ENCODE results near the gene SIDT2.
"Not testable (repeated sequence)": the region's sequence is repeated elsewhere in the genome, so short reads cannot be mapped to it uniquely, and the experiment has no call there.

Gene SIDT2

GRCh38 chr11:117202386-117203068 is 24.0 kb downstream of the SIDT2 start:
- TF ChIP-seq CTCF (IDR thresholded peaks at IDR 0.05), result no peak
- no peak for DNase-seq
- Mint-ChIP-seq H3K9me3 (no peaks in the 10 kb centered on the region), H3K4me3 (no peak overlapping the region), H3K27ac (peak overlapping the region; percentile 36), H3K36me3 (ENCODE audit: low read depth) (peaks cover 20% of the 10 kb centered on the region), H3K27me3 (ENCODE audit: low read depth, poor library complexity) (peaks cover 7% of the 10 kb centered on the region), H3K4me1 (peaks cover 79% of the 10 kb centered on the region)

GRCh38 chr11:117203069-117203407 is 24.5 kb downstream of the SIDT2 start:
- H3K9me3 Mint-ChIP-seq, result no peaks in the 10 kb centered on the region
- H3K27me3 Mint-ChIP-seq (ENCODE audit: low read depth, poor library complexity), result peaks cover 7% of the 10 kb centered on the region
- H3K36me3 Mint-ChIP-seq (ENCODE audit: low read depth), result peaks cover 20% of the 10 kb centered on the region
- peak overlapping the region; percentile 36 for H3K27ac Mint-ChIP-seq
- no peak overlapping the region for H3K4me3 Mint-ChIP-seq
- peaks cover 74% of the 10 kb centered on the region for H3K4me1 Mint-ChIP-seq
- TF ChIP-seq CTCF (IDR thresholded peaks at IDR 0.05), result no peak
- DNase-seq, result no peak

GRCh38 chr11:117204283-117205080 is 25.9 kb downstream of the SIDT2 start:
- peaks cover 20% of the 10 kb centered on the region for H3K36me3 Mint-ChIP-seq (ENCODE audit: low read depth)
- no peaks in the 10 kb centered on the region for H3K9me3 Mint-ChIP-seq
- DNase-seq, result no peak
- H3K4me1 Mint-ChIP-seq, result peaks cover 59% of the 10 kb centered on the region
- peaks cover 6% of the 10 kb centered on the region for H3K27me3 Mint-ChIP-seq (ENCODE audit: low read depth, poor library complexity)
- H3K4me3 Mint-ChIP-seq, result no peak overlapping the region
- no peak for TF ChIP-seq CTCF (IDR thresholded peaks at IDR 0.05)
- peak overlapping the region; percentile 20 for H3K27ac Mint-ChIP-seq

- no peaks in the 10 kb centered on the region for H3K9me3 Mint-ChIP-seq
- peaks cover 3% of the 10 kb centered on the region for H3K27me3 Mint-ChIP-seq (ENCODE audit: low read depth, poor library complexity)
- H3K4me1 Mint-ChIP-seq, result peaks cover 51% of the 10 kb centered on the region
- H3K27ac Mint-ChIP-seq, result no peak overlapping the region
- H3K36me3 Mint-ChIP-seq (ENCODE audit: low read depth), result peaks cover 25% of the 10 kb centered on the region
- TF ChIP-seq CTCF (IDR thresholded peaks at IDR 0.05), result no peak
- no peak overlapping the region for H3K4me3 Mint-ChIP-seq
- DNase-seq, result no peak
Observed at GRCh38 chr11:117205211-117205818, 26.8 kb downstream of the SIDT2 start.

GRCh38 chr11:117206111-117206510 is 27.6 kb downstream of the SIDT2 start:
- peaks cover 25% of the 10 kb centered on the region for H3K36me3 Mint-ChIP-seq (ENCODE audit: low read depth)
- peaks cover 43% of the 10 kb centered on the region for H3K4me1 Mint-ChIP-seq
- H3K4me3 Mint-ChIP-seq; DNase-seq; H3K9me3 Mint-ChIP-seq; H3K27me3 Mint-ChIP-seq (ENCODE audit: low read depth, poor library complexity): not testable (repeated sequence)
- peak overlapping the region; percentile 95 for H3K27ac Mint-ChIP-seq

- DNase-seq, result not testable (repeated sequence)
Observed at GRCh38 chr11:117206859-117207258, 28.3 kb downstream of the SIDT2 start.

GRCh38 chr11:117207481-117207880 is 28.9 kb downstream of the SIDT2 start:
- H3K9me3 Mint-ChIP-seq, H3K27ac Mint-ChIP-seq: not testable (repeated sequence)

More at GRCh38 chr11:117206859-117207258, 28.3 kb downstream of the SIDT2 start:
- H3K36me3 Mint-ChIP-seq (ENCODE audit: low read depth), result peaks cover 32% of the 10 kb centered on the region
- not testable (repeated sequence) for H3K4me3 Mint-ChIP-seq; H3K27me3 Mint-ChIP-seq (ENCODE audit: low read depth, poor library complexity); H3K9me3 Mint-ChIP-seq; H3K27ac Mint-ChIP-seq
- peaks cover 37% of the 10 kb centered on the region for H3K4me1 Mint-ChIP-seq

GRCh38 chr11:117208710-117209109 is 30.2 kb downstream of the SIDT2 start:
- not testable (repeated sequence) for H3K4me3 Mint-ChIP-seq; H3K27me3 Mint-ChIP-seq (ENCODE audit: low read depth, poor library complexity); H3K9me3 Mint-ChIP-seq; H3K27ac Mint-ChIP-seq; DNase-seq
- Mint-ChIP-seq H3K4me1 (peaks cover 21% of the 10 kb centered on the region), H3K36me3 (ENCODE audit: low read depth) (peaks cover 37% of the 10 kb centered on the region)

More at GRCh38 chr11:117207481-117207880, 28.9 kb downstream of the SIDT2 start:
- Mint-ChIP-seq H3K36me3 (ENCODE audit: low read depth) (peaks cover 35% of the 10 kb centered on the region), H3K4me1 (peaks cover 32% of the 10 kb centered on the region)
- DNase-seq; H3K27me3 Mint-ChIP-seq (ENCODE audit: low read depth, poor library complexity); H3K4me3 Mint-ChIP-seq: not testable (repeated sequence)

- Mint-ChIP-seq H3K36me3 (ENCODE audit: low read depth) (peaks cover 39% of the 10 kb centered on the region), H3K27ac (peak overlapping the region; percentile 24), H3K4me1 (peaks cover 21% of the 10 kb centered on the region)
- not testable (repeated sequence) for H3K4me3 Mint-ChIP-seq; DNase-seq; H3K27me3 Mint-ChIP-seq (ENCODE audit: low read depth, poor library complexity); H3K9me3 Mint-ChIP-seq
Observed at GRCh38 chr11:117209351-117210125, 31.0 kb downstream of the SIDT2 start.

Measured in nephron progenitor cell (in vitro differentiated cells).